ENCODE data around the gene RALGPS2.

Gene RALGPS2

DNA sequence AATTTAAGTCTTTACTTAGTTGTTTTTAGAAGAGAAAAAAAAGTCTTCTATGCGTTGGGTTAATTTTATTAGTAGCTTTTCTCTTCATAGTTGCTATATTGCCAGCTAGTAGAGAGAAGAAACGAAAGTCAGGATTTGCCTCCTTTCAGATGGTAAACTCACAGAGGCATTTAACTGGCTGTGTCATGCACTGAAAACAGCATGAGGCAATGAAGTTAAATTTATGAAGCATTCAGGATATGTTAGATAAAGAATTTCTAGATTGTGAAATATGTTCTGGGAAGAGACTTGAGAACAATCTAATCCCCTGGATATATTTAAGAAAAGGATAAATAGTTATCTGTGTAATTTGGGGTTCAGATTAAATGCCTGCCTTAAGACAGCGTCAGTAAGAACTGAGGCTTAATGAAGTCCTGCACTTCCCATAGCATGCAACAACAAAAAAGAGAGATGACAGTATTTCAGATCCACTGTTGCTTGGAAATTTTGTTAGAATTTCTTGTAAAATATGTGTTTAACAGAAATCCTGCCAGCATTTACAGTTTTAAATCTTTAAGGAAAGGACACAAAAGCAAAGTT, 144.2 kb downstream of the RALGPS2 start:
- DNase-seq, result no peak

- no peak for DNase-seq
Observed at GRCh38 chr1:178870221-178870620, 145.2 kb downstream of the RALGPS2 start.

- DNase-seq, result no peak
Observed at GRCh38 chr1:178870944-178871343, 145.9 kb downstream of the RALGPS2 start, which contains the start of gene ANGPTL1. TSS of gene ANGPTL1 (minus strand) at chr1:178871077. CDS start at chr1:178865776, 5,301 bp downstream.

DNA sequence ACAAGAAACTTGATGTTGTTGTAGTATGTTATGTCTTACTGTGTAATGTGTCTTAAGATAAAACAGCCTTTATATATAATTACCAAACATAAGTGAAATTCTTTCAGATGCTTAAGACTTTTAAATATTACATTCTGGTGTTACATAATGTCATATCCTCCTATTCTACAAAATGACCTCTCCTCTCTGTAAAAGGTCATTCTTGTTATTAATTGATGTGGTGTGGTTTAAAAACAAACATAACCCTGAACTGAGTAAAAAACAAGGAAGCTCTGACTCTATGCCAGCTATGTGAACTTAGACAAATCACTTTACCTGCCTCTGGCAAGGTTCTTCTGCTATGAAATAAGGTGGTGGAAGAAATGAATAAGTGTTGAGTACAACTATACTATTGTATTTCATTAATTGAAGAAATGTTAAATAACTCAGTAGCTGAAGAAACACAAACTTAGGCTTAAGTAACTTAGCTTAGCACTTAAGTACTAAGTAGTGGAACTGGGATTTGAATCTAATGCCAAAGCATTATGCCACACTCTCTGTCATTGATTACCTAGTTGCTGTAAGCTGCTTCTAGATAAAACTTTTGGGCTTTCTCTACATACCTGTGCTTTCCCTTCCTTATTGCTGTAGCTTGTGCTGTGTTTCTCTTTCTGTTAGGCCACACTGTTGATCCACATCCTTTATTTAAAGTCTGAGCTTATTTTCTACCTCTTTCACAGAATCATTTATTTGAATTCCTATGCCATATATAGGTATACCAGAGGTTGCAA, 146.7 kb downstream of the RALGPS2 start:
- no peak for DNase-seq

GRCh38 chr1:178874966-178875365, 149.9 kb downstream of the RALGPS2 start:
- no peak for DNase-seq

GRCh38 chr1:178875936-178876335, 150.9 kb downstream of the RALGPS2 start:
- no peak for DNase-seq

- DNase-seq, result no peak
Observed at GRCh38 chr1:178877896-178878295, 152.9 kb downstream of the RALGPS2 start.

DNA sequence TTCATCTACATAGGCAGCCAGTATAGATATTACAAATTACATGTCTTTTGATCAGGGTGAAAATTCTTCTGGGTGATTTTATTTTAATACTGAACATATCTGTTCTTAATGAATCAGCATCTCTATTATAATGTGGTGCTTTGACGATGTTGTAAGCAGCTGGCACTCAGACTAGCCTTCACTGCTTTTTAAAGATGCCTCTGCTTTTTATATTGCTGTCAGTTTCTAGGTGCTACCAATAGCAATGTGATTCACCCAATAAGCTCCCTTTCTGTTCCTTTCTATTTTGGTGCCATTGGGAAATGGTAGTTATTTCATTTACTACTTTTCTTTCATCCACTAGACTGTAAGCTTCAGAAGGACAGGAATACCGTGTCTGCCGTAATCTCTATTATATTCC, 156.9 kb downstream of the RALGPS2 start:
- DNase-seq, result no peak

DNA sequence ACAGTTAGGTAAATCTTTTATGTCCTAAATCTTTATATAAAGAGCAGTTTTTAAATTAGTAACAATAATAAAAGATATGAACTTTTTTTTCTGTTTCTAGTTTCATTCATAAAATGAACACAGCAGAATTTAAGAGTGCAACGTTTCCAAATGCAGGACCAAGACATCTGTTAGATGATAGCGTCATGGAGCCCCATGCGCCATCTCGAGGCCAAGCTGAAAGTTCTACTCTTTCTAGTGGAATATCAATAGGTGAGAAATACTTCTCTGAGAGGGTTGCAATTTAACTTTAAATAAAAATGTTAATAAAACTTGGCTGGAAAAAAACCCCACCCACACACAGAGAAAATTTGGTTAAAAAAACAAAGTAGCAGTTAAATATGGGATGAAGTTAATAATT, 160.8 kb downstream of the RALGPS2 start:
- no peak for DNase-seq

GRCh38 chr1:178886551-178886950, 161.5 kb downstream of the RALGPS2 start:
- DNase-seq, result no peak

DNA sequence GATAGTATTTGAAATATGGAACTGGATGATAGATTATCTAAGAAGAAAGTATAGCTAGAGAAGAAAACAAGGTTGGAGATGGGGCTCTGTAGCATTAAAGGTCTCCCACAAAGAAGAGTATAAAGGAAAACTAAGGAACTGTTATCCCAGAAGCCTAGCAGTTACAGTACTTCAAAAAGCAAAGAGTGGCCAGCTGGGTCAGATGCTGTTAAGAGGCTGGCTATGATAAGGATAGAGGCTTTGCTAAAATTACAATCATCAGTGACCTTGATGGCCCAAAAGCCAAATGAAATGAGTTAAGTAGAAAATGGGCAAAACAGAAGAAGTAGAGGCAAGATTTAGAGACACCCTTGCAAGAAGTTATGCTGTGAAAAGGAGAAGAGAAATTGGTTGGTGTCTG, 170.9 kb downstream of the RALGPS2 start:
- DNase-seq, result no peak

- DNase-seq, result no peak
Observed at GRCh38 chr1:178898401-178898800, 173.4 kb downstream of the RALGPS2 start.

GRCh38 chr1:178899402-178899801, 174.4 kb downstream of the RALGPS2 start:
- no peak for DNase-seq

DNA sequence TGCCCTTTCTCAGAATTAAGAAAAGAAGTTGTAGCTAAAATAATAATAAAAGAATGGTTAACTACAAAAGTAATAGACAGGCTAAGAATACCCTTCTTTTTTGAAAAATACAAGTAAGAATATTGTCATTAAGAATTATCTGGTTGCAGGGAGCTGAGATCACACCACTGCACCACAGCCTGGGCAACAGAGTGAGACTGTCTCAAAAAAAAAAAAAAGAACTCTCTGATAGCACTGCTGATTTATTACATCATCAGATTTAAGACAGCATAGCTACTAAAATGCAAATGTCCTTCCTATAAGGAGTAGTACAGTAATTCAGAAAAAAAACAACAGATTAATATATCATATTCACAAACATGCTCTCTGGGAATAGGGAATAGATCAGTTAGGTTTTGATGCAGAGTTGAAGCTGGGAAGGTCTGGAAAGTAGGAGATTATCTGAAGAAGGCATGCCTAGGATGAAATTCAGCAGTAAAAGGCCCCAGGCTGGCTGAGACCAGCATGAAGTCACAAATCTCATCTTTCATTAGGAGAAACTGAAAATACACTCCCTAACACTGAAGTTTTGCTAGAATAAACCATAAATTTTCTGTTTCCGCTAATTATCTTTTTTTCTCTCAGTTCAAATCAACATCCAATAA, 176.6 kb downstream of the RALGPS2 start:
- no peak for DNase-seq

GRCh38 chr1:178908358-178908757, 183.3 kb downstream of the RALGPS2 start:
- no peak for DNase-seq

- no peak for DNase-seq
Observed at GRCh38 chr1:178910023-178910422, 185.0 kb downstream of the RALGPS2 start.

GRCh38 chr1:178912597-178912996, 187.6 kb downstream of the RALGPS2 start:
- no peak for DNase-seq

GRCh38 chr1:178916448-178917174, 191.6 kb downstream of the RALGPS2 start:
- DNase-seq, result no peak

DNA sequence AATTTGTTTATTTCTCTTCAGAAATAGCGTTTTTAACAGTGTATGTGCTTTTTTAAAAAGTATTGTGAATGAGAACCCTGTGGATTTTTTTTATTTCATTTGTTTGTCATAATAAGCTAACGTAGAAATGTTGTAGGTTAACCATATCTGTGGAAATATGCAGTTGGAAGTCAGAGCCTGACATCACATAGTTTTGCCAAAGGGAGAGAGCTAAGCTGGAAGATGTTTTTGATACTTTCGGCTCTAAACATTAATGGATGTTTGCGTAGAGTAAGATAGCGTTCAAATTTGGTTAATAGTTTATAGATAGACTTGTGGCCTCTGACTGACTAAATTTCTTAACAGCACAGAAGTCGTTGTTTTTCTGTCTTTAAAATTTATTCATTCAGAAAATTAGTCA, 193.3 kb downstream of the RALGPS2 start:
- DNase-seq, result no peak

- no peak for DNase-seq
Observed at GRCh38 chr1:178918955-178919354, 193.9 kb downstream of the RALGPS2 start.

GRCh38 chr1:178919581-178919980, 194.5 kb downstream of the RALGPS2 start:
- no peak for DNase-seq

DNA sequence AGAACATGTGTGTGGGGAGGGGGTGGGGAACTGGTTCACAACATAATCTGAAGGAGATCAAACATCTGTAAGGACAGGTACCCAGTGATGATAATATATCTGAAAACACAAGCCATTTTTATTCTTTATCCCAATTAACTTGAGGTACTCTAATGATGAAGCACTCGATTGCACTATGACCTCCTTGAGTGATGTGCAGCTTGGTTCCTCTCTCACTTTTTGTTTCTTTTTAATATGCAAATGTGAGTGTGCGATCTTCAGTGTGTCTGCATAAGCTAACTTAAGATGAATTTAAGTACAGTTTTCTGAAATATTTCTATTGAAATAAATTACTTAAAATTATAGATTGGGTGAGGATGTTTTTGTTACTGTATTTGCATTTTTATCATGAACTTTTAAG, 196.5 kb downstream of the RALGPS2 start:
- DNase-seq, result no peak

DNA sequence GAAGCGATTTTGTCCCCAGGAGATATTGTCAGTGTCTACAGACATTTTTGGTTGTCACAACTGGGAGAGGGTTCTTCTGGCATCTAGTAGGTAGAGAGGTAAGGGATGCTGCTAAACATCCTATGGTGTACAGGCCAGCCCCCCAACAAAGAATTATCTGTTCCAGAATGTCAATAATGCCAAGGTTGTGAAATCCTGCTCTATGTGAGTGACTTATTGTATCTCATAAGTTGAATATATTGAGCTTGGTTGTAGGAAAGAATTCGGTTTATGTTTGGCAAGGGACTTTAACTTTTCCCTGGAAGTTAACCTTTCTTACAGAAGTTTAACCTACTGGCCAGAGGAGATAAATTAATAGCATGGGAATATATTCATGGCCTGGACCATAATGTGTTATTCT, 198.5 kb downstream of the RALGPS2 start:
- DNase-seq, result no peak

- no peak for DNase-seq
Observed at GRCh38 chr1:178926046-178926445, 201.0 kb downstream of the RALGPS2 start.
